ENCODE results near the gene TMEM35B.

The TMEM35B gene

GRCh38 chr1:34984793-34985608, at the start of gene TMEM35B:
TSS of gene TMEM35B (minus strand) at chr1:34985347. CDS start at chr1:34985305, 42 bp downstream.
- TF ChIP-seq GATA3 (IDR thresholded peaks at IDR 0.05; ENCODE audit: low read depth, low read length) (no peak), GATA2 (IDR thresholded peaks at IDR 0.05; ENCODE audit: low read depth, low read length) (no peak)

GRCh38 chr1:35033346-35033745, 48.2 kb upstream of the TMEM35B start:
- TF ChIP-seq GATA3 (IDR thresholded peaks at IDR 0.05; ENCODE audit: low read depth, low read length) = no peak
- no peak for TF ChIP-seq GATA2 (IDR thresholded peaks at IDR 0.05; ENCODE audit: low read depth, low read length)

GRCh38 chr1:35032384-35032739, 47.2 kb upstream of the TMEM35B start:
- TF ChIP-seq GATA2 (IDR thresholded peaks at IDR 0.05; ENCODE audit: low read depth, low read length) (no peak), GATA3 (IDR thresholded peaks at IDR 0.05; ENCODE audit: low read depth, low read length) (no peak)

GRCh38 chr1:35030756-35031446, 45.8 kb upstream of the TMEM35B start:
- TF ChIP-seq GATA2 (IDR thresholded peaks at IDR 0.05; ENCODE audit: low read depth, low read length) (no peak), GATA3 (IDR thresholded peaks at IDR 0.05; ENCODE audit: low read depth, low read length) (no peak)

- no peak for TF ChIP-seq GATA3 (IDR thresholded peaks at IDR 0.05; ENCODE audit: low read depth, low read length)
- no peak for TF ChIP-seq GATA2 (IDR thresholded peaks at IDR 0.05; ENCODE audit: low read depth, low read length)
Measured at GRCh38 chr1:35030338-35030737, 45.2 kb upstream of the TMEM35B start.

- no peak for TF ChIP-seq GATA2 (IDR thresholded peaks at IDR 0.05; ENCODE audit: low read depth, low read length)
- no peak for TF ChIP-seq GATA3 (IDR thresholded peaks at IDR 0.05; ENCODE audit: low read depth, low read length)
Measured at GRCh38 chr1:35029761-35030160, 44.6 kb upstream of the TMEM35B start.

GRCh38 chr1:35016406-35016805, 31.3 kb upstream of the TMEM35B start:
- TF ChIP-seq GATA2 (IDR thresholded peaks at IDR 0.05; ENCODE audit: low read depth, low read length) (no peak), GATA3 (IDR thresholded peaks at IDR 0.05; ENCODE audit: low read depth, low read length) (no peak)

GRCh38 chr1:35014486-35014885, 29.3 kb upstream of the TMEM35B start:
- TF ChIP-seq GATA3 (IDR thresholded peaks at IDR 0.05; ENCODE audit: low read depth, low read length) (no peak), GATA2 (IDR thresholded peaks at IDR 0.05; ENCODE audit: low read depth, low read length) (no peak)

GRCh38 chr1:35005711-35006110, 20.6 kb upstream of the TMEM35B start:
- TF ChIP-seq GATA3 (IDR thresholded peaks at IDR 0.05; ENCODE audit: low read depth, low read length) (no peak), GATA2 (IDR thresholded peaks at IDR 0.05; ENCODE audit: low read depth, low read length) (no peak)

GRCh38 chr1:35001743-35002142, 16.6 kb upstream of the TMEM35B start:
- TF ChIP-seq GATA3 (IDR thresholded peaks at IDR 0.05; ENCODE audit: low read depth, low read length) (no peak), GATA2 (IDR thresholded peaks at IDR 0.05; ENCODE audit: low read depth, low read length) (no peak)

GRCh38 chr1:34994878-34995277, 9.7 kb upstream of the TMEM35B start:
- TF ChIP-seq GATA2 (IDR thresholded peaks at IDR 0.05; ENCODE audit: low read depth, low read length) (no peak), GATA3 (IDR thresholded peaks at IDR 0.05; ENCODE audit: low read depth, low read length) (no peak)

GRCh38 chr1:34988581-34988980, 3.4 kb upstream of the TMEM35B start:
- no peak for TF ChIP-seq GATA3 (IDR thresholded peaks at IDR 0.05; ENCODE audit: low read depth, low read length)
- no peak for TF ChIP-seq GATA2 (IDR thresholded peaks at IDR 0.05; ENCODE audit: low read depth, low read length)

- no peak for TF ChIP-seq GATA3 (IDR thresholded peaks at IDR 0.05; ENCODE audit: low read depth, low read length)
Measured at GRCh38 chr1:34988147-34988546, 3.0 kb upstream of the TMEM35B start.

- TF ChIP-seq GATA2 (IDR thresholded peaks at IDR 0.05; ENCODE audit: low read depth, low read length) (no peak), GATA3 (IDR thresholded peaks at IDR 0.05; ENCODE audit: low read depth, low read length) (no peak)
Measured at GRCh38 chr1:34987018-34987417, 1.9 kb upstream of the TMEM35B start.

GRCh38 chr1:34984435-34984792, 733 bp downstream of the TMEM35B start:
- no peak for TF ChIP-seq GATA2 (IDR thresholded peaks at IDR 0.05; ENCODE audit: low read depth, low read length)
